Spleen (tissue), 7 donors: ENCODE measurements around the gene RETREG1.

Source experiments
- POLR2A ChIP-seq, 3 donors: fragments of 450-650 bp; IDR thresholded peaks; one replicate each; pipeline ENCODE4 v1.5.1; 2017; ENCODE audit warnings: antibody characterized with exemption in 3 of 3, mild to moderate bottlenecking in 1 of 3
- POLR2AphosphoS5 ChIP-seq, 3 donors: sonication (generic); formaldehyde crosslinking; IDR thresholded peaks; one replicate each; pipeline ENCODE4 v1.5.1; 2017; ENCODE audit warnings: antibody characterized with exemption in 3 of 3
- TF ChIP-seq, protein P1 (sequence below), 11 experiments: fragments of 200-600 bp in 7 of 11; fragments of 450-650 bp in 4 of 11; sonication (generic) in 4 of 11; IDR thresholded peaks in 8 of 11; conservative IDR thresholded peaks in 3 of 11; 1 replicate in 7 of 11; 2 replicates in 4 of 11; pipeline versions ENCODE4 v1.4.0 to v1.8.0; 2016 to 2021; ENCODE audit warnings: antibody characterized with exemption in 11 of 11, inconsistent platforms in 4 of 11, mild to moderate bottlenecking in 1 of 11
- donor health status: DM: no; HTN: no; CAD: no; lungs with moderate emphysema.
- donor health status: DM: no; HTN: no; CAD: no.
- donor health status: DM: no; HTN: no; CAD: no.

GRCh38 chr5:16508730-16509531 is 107.9 kb downstream of the RETREG1 start:
- TF ChIP-seq, protein P1, sequence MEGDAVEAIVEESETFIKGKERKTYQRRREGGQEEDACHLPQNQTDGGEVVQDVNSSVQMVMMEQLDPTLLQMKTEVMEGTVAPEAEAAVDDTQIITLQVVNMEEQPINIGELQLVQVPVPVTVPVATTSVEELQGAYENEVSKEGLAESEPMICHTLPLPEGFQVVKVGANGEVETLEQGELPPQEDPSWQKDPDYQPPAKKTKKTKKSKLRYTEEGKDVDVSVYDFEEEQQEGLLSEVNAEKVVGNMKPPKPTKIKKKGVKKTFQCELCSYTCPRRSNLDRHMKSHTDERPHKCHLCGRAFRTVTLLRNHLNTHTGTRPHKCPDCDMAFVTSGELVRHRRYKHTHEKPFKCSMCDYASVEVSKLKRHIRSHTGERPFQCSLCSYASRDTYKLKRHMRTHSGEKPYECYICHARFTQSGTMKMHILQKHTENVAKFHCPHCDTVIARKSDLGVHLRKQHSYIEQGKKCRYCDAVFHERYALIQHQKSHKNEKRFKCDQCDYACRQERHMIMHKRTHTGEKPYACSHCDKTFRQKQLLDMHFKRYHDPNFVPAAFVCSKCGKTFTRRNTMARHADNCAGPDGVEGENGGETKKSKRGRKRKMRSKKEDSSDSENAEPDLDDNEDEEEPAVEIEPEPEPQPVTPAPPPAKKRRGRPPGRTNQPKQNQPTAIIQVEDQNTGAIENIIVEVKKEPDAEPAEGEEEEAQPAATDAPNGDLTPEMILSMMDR (IDR thresholded peaks at IDR 0.05 in 8 of 11, conservative IDR thresholded peaks at IDR 0.05 in 3 of 11) = no peak
- TF ChIP-seq POLR2A (IDR thresholded peaks at IDR 0.05) (no peak), POLR2AphosphoS5 (IDR thresholded peaks at IDR 0.05) (no peak)
